ELR (cell line): ENCODE data around the gene AMIGO1.

ENCODE experiments used
- DNase-seq: peaks from one replicate; pipeline ENCODE4 v3.0.0-alpha.2; 2015; ENCODE audit warnings: low read depth

Gene AMIGO1

GRCh38 chr1:109502364-109502851 lies 7.1 kb downstream of the AMIGO1 start:
- DNase-seq: no peak

- no peak for DNase-seq
These were observed 7.7 kb downstream of the AMIGO1 start for GRCh38 chr1:109501644-109502363.

GRCh38 chr1:109500941-109501381 lies 8.6 kb downstream of the AMIGO1 start:
- DNase-seq: no peak

GRCh38 chr1:109499661-109500536 lies 9.6 kb downstream of the AMIGO1 start:
- peak; percentile 73 for DNase-seq

GRCh38 chr1:109499081-109499480 lies 10.4 kb downstream of the AMIGO1 start:
- DNase-seq: no peak

- DNase-seq: peak; percentile 68
These were observed 11.2 kb downstream of the AMIGO1 start for GRCh38 chr1:109498161-109498801.

GRCh38 chr1:109497449-109498160 lies 11.9 kb downstream of the AMIGO1 start:
- DNase-seq: no peak

GRCh38 chr1:109495738-109496137 lies 13.8 kb downstream of the AMIGO1 start:
- no peak for DNase-seq

- DNase-seq: peak; percentile 86
These were observed 15.6 kb downstream of the AMIGO1 start, which contains the start of gene CYB561D1 for GRCh38 chr1:109493805-109494539. Gene CYB561D1 (plus strand): TSS chr1:109494094. CDS start chr1:109494140, 46 bp downstream.

- DNase-seq: no peak
These were observed 16.3 kb downstream of the AMIGO1 start for GRCh38 chr1:109493227-109493626.

- DNase-seq: peak; percentile 41
These were observed 16.7 kb downstream of the AMIGO1 start for GRCh38 chr1:109492779-109493178.

- no peak for DNase-seq
These were observed 18.2 kb downstream of the AMIGO1 start for GRCh38 chr1:109491372-109491771.

- no peak for DNase-seq
These were observed 18.6 kb downstream of the AMIGO1 start for GRCh38 chr1:109490934-109491302.

GRCh38 chr1:109490029-109490933 lies 19.2 kb downstream of the AMIGO1 start:
- peak; percentile 70 for DNase-seq

GRCh38 chr1:109488696-109489095 lies 20.8 kb downstream of the AMIGO1 start:
- no peak for DNase-seq

GRCh38 chr1:109488201-109488600 lies 21.3 kb downstream of the AMIGO1 start:
- DNase-seq: peak; percentile 23

- no peak for DNase-seq
These were observed 22.3 kb downstream of the AMIGO1 start for GRCh38 chr1:109487261-109487660.

- DNase-seq: peak; percentile 51
These were observed 24.5 kb downstream of the AMIGO1 start for GRCh38 chr1:109485001-109485400.

- peak; percentile 26 for DNase-seq
These were observed 25.0 kb downstream of the AMIGO1 start for GRCh38 chr1:109484519-109484975.
